ENCODE data around the gene EIF5A.
"Not testable (repeated sequence)": the region's sequence is repeated elsewhere in the genome, so short reads cannot be mapped to it uniquely, and the experiment has no call there.

GRCh38 chr17:7332600-7333069 lies 25.2 kb downstream of the EIF5A start:
- not testable (repeated sequence) for TF ChIP-seq POLR2A (IDR thresholded peaks at IDR 0.05; ENCODE audit: control extremely low read depth in 1 of 2, low read depth in 2 of 2, low read length in 2 of 2); CTCF (IDR thresholded peaks at IDR 0.05; ENCODE audit: control extremely low read depth in 1 of 3, insufficient read depth in 1 of 3, low read depth in 1 of 3, low read length in 3 of 3); NANOG (IDR thresholded peaks at IDR 0.05; ENCODE audit: insufficient read depth, low read depth, low read length, poor library complexity, severe bottlenecking); RAD21 (IDR thresholded peaks at IDR 0.05 in 1 of 2, conservative IDR thresholded peaks at IDR 0.05 in 1 of 2; ENCODE audit: low read depth in 2 of 2, low read length in 2 of 2); CEBPB (IDR thresholded peaks at IDR 0.05; ENCODE audit: low read depth, low read length); MAX (IDR thresholded peaks at IDR 0.05); SP2 (IDR thresholded peaks at IDR 0.05; ENCODE audit: low read length); EP300 (IDR thresholded peaks at IDR 0.05; ENCODE audit: borderline replicate concordance in 1 of 2, low read depth in 2 of 2, low read length in 2 of 2); SAP30 (IDR thresholded peaks at IDR 0.05; ENCODE audit: insufficient read depth, insufficient replicate concordance, low read length); CHD1 (IDR thresholded peaks at IDR 0.05; ENCODE audit: low read depth, low read length); RXRA (IDR thresholded peaks at IDR 0.05; ENCODE audit: insufficient read depth, low read depth, low read length)

Data from H1 (cell line).